Posterior vena cava (tissue), 2 donors: ENCODE data around the gene BACE2. TPM values are rescaled to one million over a fixed set of nuclear protein-coding genes. Genes with fewer than 3 reads are reported as not detected.
"Not testable (repeated sequence)": the region's sequence is repeated elsewhere in the genome, so short reads cannot be mapped to it uniquely, and the experiment has no call there.

ENCODE experiments used
- DNase-seq: peaks from one replicate; pipeline ENCODE4 v3.0.0-alpha.2; 2020; ENCODE audit warnings: low spot score
- intact Hi-C, 2 donors: fragments of 100-400 bp; cut with DNase I; formaldehyde crosslinking; loops; one replicate each; pipeline versions ENCODE4 v1.14.1 to v1.14.2; 2022 to 2023
- total RNA-seq, 2 donors: library from RNA; stranded (reverse); fragmentation: NEBNext Ultra II Directional; extraction: Animal tissue kit (Norgen Biotek cat#: 25700); gene quantifications; one replicate each; pipeline ENCODE4 v1.2.1, GENCODE V29; 2021
- donor health status: DM: yes; HTN: yes; CAD: no.
- donor health status: DM: yes; HTN: yes; CAD: no.

BACE2 gene
- total RNA-seq, 2 donors from 2014 or later = 70.4 to 102 TPM

- intact Hi-C loops = no loop called here
- DNase-seq = no peak
These were observed 60.5 kb downstream of the BACE2 start for GRCh38 chr21:41228492-41228891.

GRCh38 chr21:41228958-41229357 is 61.0 kb downstream of the BACE2 start:
- intact Hi-C loops = no loop called here
- no peak for DNase-seq

GRCh38 chr21:41229509-41230248 is 61.7 kb downstream of the BACE2 start:
- intact Hi-C loops = no loop called here

GRCh38 chr21:41230497-41230896 is 62.5 kb downstream of the BACE2 start:
- DNase-seq = no peak
- intact Hi-C loops = no loop called here

More at GRCh38 chr21:41229509-41230248, 61.7 kb downstream of the BACE2 start:
- DNase-seq = no peak

- intact Hi-C loops = no loop called here
- DNase-seq = no peak
These were observed 63.1 kb downstream of the BACE2 start for GRCh38 chr21:41231060-41231459.

- DNase-seq = no peak
- intact Hi-C loops = no loop called here
These were observed 64.1 kb downstream of the BACE2 start for GRCh38 chr21:41232013-41232412.

GRCh38 chr21:41233916-41234315 is 66.0 kb downstream of the BACE2 start:
- intact Hi-C loops = no loop called here
- DNase-seq = no peak

- intact Hi-C loops = no loop called here
- no peak for DNase-seq
These were observed 66.6 kb downstream of the BACE2 start for GRCh38 chr21:41234569-41234968.

- no peak for DNase-seq
- intact Hi-C loops = no loop called here
These were observed 67.2 kb downstream of the BACE2 start for GRCh38 chr21:41235201-41235600.

- intact Hi-C loops = no loop called here
These were observed 68.5 kb downstream of the BACE2 start for GRCh38 chr21:41236352-41236973.

GRCh38 chr21:41238081-41238796 is 70.3 kb downstream of the BACE2 start:
- DNase-seq, intact Hi-C loops: not testable (repeated sequence)

More at GRCh38 chr21:41236352-41236973, 68.5 kb downstream of the BACE2 start:
- DNase-seq = no peak

GRCh38 chr21:41240040-41240439 is 72.1 kb downstream of the BACE2 start:
- no peak for DNase-seq
- intact Hi-C loops = no loop called here

GRCh38 chr21:41241341-41241740 is 73.4 kb downstream of the BACE2 start:
- intact Hi-C loops = no loop called here
- no peak for DNase-seq

- intact Hi-C loops = no loop called here
- no peak for DNase-seq
These were observed 74.4 kb downstream of the BACE2 start for GRCh38 chr21:41242238-41242829.

- DNase-seq = no peak
- intact Hi-C loops = no loop called here
These were observed 75.1 kb downstream of the BACE2 start for GRCh38 chr21:41243107-41243506.

GRCh38 chr21:41244266-41244880 is 76.4 kb downstream of the BACE2 start:
- DNase-seq, intact Hi-C loops: not testable (repeated sequence)

- intact Hi-C loops = no loop called here
- no peak for DNase-seq
These were observed 77.7 kb downstream of the BACE2 start for GRCh38 chr21:41245509-41246135.

- intact Hi-C loops = no loop called here
- no peak for DNase-seq
These were observed 78.8 kb downstream of the BACE2 start for GRCh38 chr21:41246808-41247207.
